Heart right ventricle (tissue), 16 donors: ENCODE data around the gene PHRF1. TPM values are rescaled to one million over a fixed set of nuclear protein-coding genes. Genes with fewer than 3 reads are reported as not detected.

Experiments
- ATAC-seq, 8 donors: fragments of 200-7000 bp; cut with Tn5 transposase; one replicate each; pipeline ENCODE4 v1.9.1; 2020; ENCODE audit warnings: mild to moderate bottlenecking in 8 of 8, moderate library complexity in 8 of 8, moderate number of reproducible peaks in 1 of 8
- DNase-seq, 2 donors: peaks; one replicate each; pipeline ENCODE4 v3.0.0-alpha.2; 2020
- H3K27ac ChIP-seq, 10 donors: fragments of 200-600 bp; sonication (generic) in 2 of 10; one replicate each; pipeline versions ENCODE4 v1.5.0 to v1.8.0; 2020 to 2022; ENCODE audit warnings: mild to moderate bottlenecking in 3 of 10
- H3K27me3 ChIP-seq, 7 donors: fragments of 200-600 bp; one replicate each; pipeline ENCODE4 v1.8.0; 2021 to 2022; ENCODE audit warnings: mild to moderate bottlenecking in 2 of 7
- H3K36me3 ChIP-seq, 9 donors: fragments of 200-600 bp; sonication (generic) in 1 of 9; one replicate each; pipeline versions ENCODE4 v1.5.0 to v1.8.0; 2020 to 2022; ENCODE audit warnings: mild to moderate bottlenecking in 2 of 9
- H3K4me1 ChIP-seq, 9 donors: fragments of 200-600 bp; sonication (generic) in 1 of 9; one replicate each; pipeline versions ENCODE4 v1.5.0 to v1.8.0; 2020 to 2022; ENCODE audit warnings: mild to moderate bottlenecking in 4 of 9
- H3K4me3 ChIP-seq, 10 donors: fragments of 200-600 bp; sonication (generic) in 2 of 10; one replicate each; pipeline versions ENCODE4 v1.5.0 to v1.8.0; 2020 to 2022; ENCODE audit warnings: mild to moderate bottlenecking in 7 of 10, moderate library complexity in 2 of 10
- H3K9me3 ChIP-seq, 11 donors: fragments of 200-600 bp in 10 of 11; sonication (generic) in 2 of 11; one replicate each; pipeline versions ENCODE4 v1.5.0 to v1.8.0; 2013 to 2022; ENCODE audit warnings: mild to moderate bottlenecking in 2 of 11, control low read depth in 1 of 11, moderate library complexity in 1 of 11
- CTCF ChIP-seq, 9 donors: fragments of 200-600 bp; sonication (generic) in 2 of 9; IDR thresholded peaks; one replicate each; pipeline versions ENCODE4 v1.5.0 to v1.8.0; 2021 to 2022; ENCODE audit warnings: antibody characterized with exemption in 9 of 9, mild to moderate bottlenecking in 5 of 9, moderate library complexity in 1 of 9
- WGBS, 2 donors: extraction: QIAGEN DNeasy Blood & Tissue Kit; methylation state at CpG; one replicate each; pipeline ENCODE4 v1.1.7; 2013; ENCODE audit warnings: inconsistent platforms in 1 of 2; 5-methylcytosine and 5-hydroxymethylcytosine counted together
- intact Hi-C, 10 donors: fragments of 100-400 bp; cut with DNase I; formaldehyde crosslinking; loops; one replicate each; pipeline versions ENCODE4 v1.11.1 to v1.14.2; 2022
- polyA plus RNA-seq, 2 donors: library from polyadenylated mRNA; stranded (reverse); fragments of 200-250 nt; gene quantifications; one replicate each; pipeline ENCODE4 v1.2.3, GENCODE V29; 2013
- total RNA-seq, 10 donors: library from RNA; stranded (reverse); fragmentation: NEBNext Ultra II Directional in 3 of 10; extraction: Animal tissue kit (Norgen Biotek cat#: 25700) in 3 of 10; gene quantifications; one replicate each; pipeline versions ENCODE4 v1.2.1 to v1.2.4, GENCODE V29; 2021 to 2023
- donor health status: Arrhythmogenic right ventricular cardiomyopathy.
- donor health status: ischemic (EF 13 %, LVEDD 7.1; RV severe dilation, severe dysfunction).
- donor health status: healthy with polysubstance abuse.
- donor health status: DM: no; HTN: yes; CAD: no.
- donor health status: DM: no; HTN: no; CAD: no.
- donor health status: ischemic (EF 25% LVEDD 6.9; RV normal size, moderate dysfunction).
- donor health status: ischemic (EF 25% LVEDD 5.7; RV mildly dilated, moderate dysfunction).
- donor health status: healthy.
- donor health status: DM: yes; HTN: yes; CAD: no.
- donor health status: Ischemic cardiomyopathy.
- donor health status: ischemic (EF 35%, LVEDD 5.7; RV mildly dilated, moderate dysfunction).
- donor health status: nonischemic (EF 11% LVEDD 7.7; RV severe dilation, severe dysfunction).
- donor health status: DM: yes; HTN: yes; CAD: no.
- donor health status: PGD.
- donor health status: ischemic (EF 29% LVEDD 5.4; RV normal size, mild dysfunction).
- donor health status: nonischemic (EF 23%, LVEDD 6.1; RV moderate dilation, normal function).

Gene PHRF1
- total and polyA plus RNA-seq, 12 donors, result 10.5 to 23.0 (median 18.5) TPM

GRCh38 chr11:548700-549603 is 27.3 kb upstream of the PHRF1 start:
- ATAC-seq (no peak), DNase-seq (no peak)
- Histone ChIP-seq H3K4me3 (no peak overlapping the region), H3K27ac (no peak overlapping the region), H3K27me3 (peaks cover 9 to 43% (median 27%) of the 10 kb centered on the region in 7 donors), H3K4me1 (no peaks in the 10 kb centered on the region), H3K36me3 (no peaks in the 10 kb centered on the region), H3K9me3 (no peaks in the 10 kb centered on the region)
- WGBS, 2 donors, result 75 to 79% methylated on average over 32 of the region's 32 CpGs
- TF ChIP-seq CTCF (IDR thresholded peaks at IDR 0.05), result no peak
- intact Hi-C loops, result no loop called here

GRCh38 chr11:550021-550745 is 26.1 kb upstream of the PHRF1 start:
- intact Hi-C loops, result loop anchor here in 1 of 10 donors (5.0 kb wide), 1 partner anchor 172 kb away; no protein-coding TSS in a partner anchor
- 94 to 95% methylated on average over 25 of the region's 25 CpGs for WGBS, 2 donors

GRCh38 chr11:550746-551085 is 25.6 kb upstream of the PHRF1 start:
- no peaks in the 10 kb centered on the region for H3K9me3 ChIP-seq
- no peak for ATAC-seq
- intact Hi-C loops, result loop anchor here in 1 of 10 donors (5.0 kb wide), 1 partner anchor 172 kb away; no protein-coding TSS in a partner anchor
- no peak overlapping the region for H3K4me3 ChIP-seq
- H3K27ac ChIP-seq, result no peak overlapping the region
- WGBS, 2 donors, result 84 to 91% methylated on average over 5 of the region's 5 CpGs
- H3K36me3 ChIP-seq, result no peaks in the 10 kb centered on the region
- TF ChIP-seq CTCF (IDR thresholded peaks at IDR 0.05), result no peak
- DNase-seq, result no peak
- peaks cover 23 to 59% (median 43%) of the 10 kb centered on the region in 7 donors for H3K27me3 ChIP-seq
- peaks cover 3 to 13% (median 12%) of the 10 kb centered on the region in 9 donors for H3K4me1 ChIP-seq

More at GRCh38 chr11:550021-550745, 26.1 kb upstream of the PHRF1 start:
- Histone ChIP-seq H3K27me3 (peaks cover 18 to 54% (median 37%) of the 10 kb centered on the region in 7 donors), H3K36me3 (no peaks in the 10 kb centered on the region), H3K4me1 (peaks cover under 1 to 8% (median 7%) of the 10 kb centered on the region in 9 donors), H3K4me3 (no peak overlapping the region), H3K27ac (no peak overlapping the region), H3K9me3 (no peaks in the 10 kb centered on the region)
- ATAC-seq (no peak), DNase-seq (no peak)
- TF ChIP-seq CTCF (IDR thresholded peaks at IDR 0.05), result no peak

GRCh38 chr11:551131-551530 is 25.1 kb upstream of the PHRF1 start:
- Histone ChIP-seq H3K27ac (no peak overlapping the region), H3K4me3 (no peak overlapping the region), H3K36me3 (no peaks in the 10 kb centered on the region), H3K4me1 (peaks cover 3 to 16% (median 13%) of the 10 kb centered on the region in 9 donors), H3K27me3 (peaks cover 27 to 63% (median 46%) of the 10 kb centered on the region in 7 donors), H3K9me3 (no peaks in the 10 kb centered on the region)
- WGBS, 2 donors, result 81 to 85% methylated on average over 16 of the region's 16 CpGs
- intact Hi-C loops, result loop anchor here in 1 of 10 donors (5.0 kb wide), 1 partner anchor 171 kb away; no protein-coding TSS in a partner anchor
- no peak for TF ChIP-seq CTCF (IDR thresholded peaks at IDR 0.05)
- ATAC-seq (no peak), DNase-seq (no peak)
